ENCODE measurements around the gene LCN12. TPM values are rescaled to one million over a fixed set of nuclear protein-coding genes. Genes with fewer than 3 reads are reported as not detected.

LCN12 gene
- total RNA-seq, 1 donor: 0.54 TPM

Other genes starting within 250 kb of the LCN12 start
- gene DIPK1B, start 239.7 kb upstream of the LCN12 start, total RNA-seq: 227 TPM
- gene LCN10, start 209.3 kb upstream of the LCN12 start, total RNA-seq: 1.3 TPM
- 0.81 TPM for gene LCN6, start 203.7 kb upstream of the LCN12 start, total RNA-seq
- not detected for gene LCN8, start 194.0 kb upstream of the LCN12 start, total RNA-seq
- not detected for gene LCN15, start 187.8 kb upstream of the LCN12 start, total RNA-seq
- 47.1 TPM for gene TMEM141, start 160.9 kb upstream of the LCN12 start, total RNA-seq
- 1.6 TPM for gene CCDC183, start 155.9 kb upstream of the LCN12 start, total RNA-seq
- 66.8 TPM for gene RABL6, start 144.3 kb upstream of the LCN12 start, total RNA-seq
- gene AJM1, start 109.8 kb upstream of the LCN12 start, total RNA-seq: 0.27 TPM
- 36.9 TPM for gene PHPT1, start 102.9 kb upstream of the LCN12 start, total RNA-seq
- gene MAMDC4, start 99.9 kb upstream of the LCN12 start, total RNA-seq: 1.1 TPM
- gene EDF1, start 86.0 kb upstream of the LCN12 start, total RNA-seq: 211 TPM
- gene TRAF2, start 65.8 kb upstream of the LCN12 start, total RNA-seq: 20.5 TPM
- gene FBXW5, start 7.5 kb upstream of the LCN12 start, total RNA-seq: 179 TPM
- 0.81 TPM for gene C8G, start 7.0 kb upstream of the LCN12 start, total RNA-seq
- not detected for gene PTGDS, start 25.2 kb downstream of the LCN12 start, total RNA-seq
- not detected for gene LCNL1, start 30.7 kb downstream of the LCN12 start, total RNA-seq
- gene PAXX, start 40.1 kb downstream of the LCN12 start, total RNA-seq: 16.7 TPM
- gene CLIC3, start 44.3 kb downstream of the LCN12 start, total RNA-seq: 0.27 TPM
- gene ABCA2, start 76.0 kb downstream of the LCN12 start, total RNA-seq: 99.1 TPM
- 14.3 TPM for gene FUT7, start 79.8 kb downstream of the LCN12 start, total RNA-seq
- 51.2 TPM for gene NPDC1, start 93.9 kb downstream of the LCN12 start, total RNA-seq
- not detected for gene ENTPD2, start 101.8 kb downstream of the LCN12 start, total RNA-seq
- 4.8 TPM for gene SAPCD2, start 118.3 kb downstream of the LCN12 start, total RNA-seq
- gene UAP1L1, start 125.2 kb downstream of the LCN12 start, total RNA-seq: 14.8 TPM
- 70.8 TPM for gene MAN1B1, start 134.7 kb downstream of the LCN12 start, total RNA-seq
- 154 TPM for gene DPP7, start 162.5 kb downstream of the LCN12 start, total RNA-seq
- under 0.01 TPM for gene GRIN1, start 186.9 kb downstream of the LCN12 start, total RNA-seq
- gene LRRC26, start 217.8 kb downstream of the LCN12 start, total RNA-seq: 2.2 TPM
- gene TMEM210, start 219.8 kb downstream of the LCN12 start, total RNA-seq: not detected
- gene ANAPC2, start 236.3 kb downstream of the LCN12 start, total RNA-seq: 59.8 TPM
- 78.4 TPM for gene SSNA1, start 236.4 kb downstream of the LCN12 start, total RNA-seq
- gene TPRN, start 248.5 kb downstream of the LCN12 start, total RNA-seq: 3.0 TPM